Posterior cingulate gyrus (tissue), 11 donors: ENCODE results near the gene ST6GALNAC3.

Experiments used
- DNase-seq, 10 donors: peaks; one replicate each; pipeline versions ENCODE4 v3.0.0 to v3.0.0-alpha.2; 2020 to 2021; ENCODE audit warnings: mixed read lengths in 3 of 10
- intact Hi-C: fragments of 100-400 bp; cut with DNase I; formaldehyde crosslinking; loops from one replicate; pipeline ENCODE4 v1.15.1; 2023

Gene ST6GALNAC3

GRCh38 chr1:76474922-76475321, 400.4 kb downstream of the ST6GALNAC3 start:
- intact Hi-C loops = no loop called here
- DNase-seq = peak in 1 of 10 donors; percentile 17

- intact Hi-C loops = no loop called here
- no peak for DNase-seq
These were observed 402.6 kb downstream of the ST6GALNAC3 start for GRCh38 chr1:76477156-76477555.

- intact Hi-C loops = no loop called here
- DNase-seq = no peak
These were observed 406.3 kb downstream of the ST6GALNAC3 start for GRCh38 chr1:76480827-76481226.

GRCh38 chr1:76481672-76482071, 407.1 kb downstream of the ST6GALNAC3 start:
- no peak for DNase-seq
- intact Hi-C loops = no loop called here

GRCh38 chr1:76482272-76482671, 407.7 kb downstream of the ST6GALNAC3 start:
- intact Hi-C loops = no loop called here
- DNase-seq = no peak

- DNase-seq = no peak
- intact Hi-C loops = no loop called here
These were observed 417.2 kb downstream of the ST6GALNAC3 start for GRCh38 chr1:76491737-76492136.

GRCh38 chr1:76492752-76493430, 418.3 kb downstream of the ST6GALNAC3 start:
- intact Hi-C loops = no loop called here
- no peak for DNase-seq

- DNase-seq = no peak
- intact Hi-C loops = no loop called here
These were observed 420.3 kb downstream of the ST6GALNAC3 start for GRCh38 chr1:76494807-76495206.

- intact Hi-C loops = no loop called here
- no peak for DNase-seq
These were observed 422.3 kb downstream of the ST6GALNAC3 start for GRCh38 chr1:76496871-76497270.

GRCh38 chr1:76500116-76500515, 425.6 kb downstream of the ST6GALNAC3 start:
- intact Hi-C loops = no loop called here
- no peak for DNase-seq

- intact Hi-C loops = no loop called here
- no peak for DNase-seq
These were observed 426.6 kb downstream of the ST6GALNAC3 start for GRCh38 chr1:76501136-76501535.

GRCh38 chr1:76501586-76502219, 427.2 kb downstream of the ST6GALNAC3 start:
- intact Hi-C loops = no loop called here
- no peak for DNase-seq

GRCh38 chr1:76503100-76503499, 428.6 kb downstream of the ST6GALNAC3 start:
- DNase-seq = peak in 5 of 10 donors; percentile 7 to 76 (median 62)
- intact Hi-C loops = no loop called here

- no peak for DNase-seq
- intact Hi-C loops = no loop called here
These were observed 429.2 kb downstream of the ST6GALNAC3 start for GRCh38 chr1:76503736-76504135.

GRCh38 chr1:76507376-76507775, 432.8 kb downstream of the ST6GALNAC3 start:
- DNase-seq = no peak
- intact Hi-C loops = no loop called here

GRCh38 chr1:76508871-76509270, 434.3 kb downstream of the ST6GALNAC3 start:
- DNase-seq = no peak
- intact Hi-C loops = no loop called here

GRCh38 chr1:76510672-76511557, 436.4 kb downstream of the ST6GALNAC3 start:
- no peak for DNase-seq
- intact Hi-C loops = no loop called here

GRCh38 chr1:76511558-76512179, 437.1 kb downstream of the ST6GALNAC3 start:
- intact Hi-C loops = no loop called here
- no peak for DNase-seq

GRCh38 chr1:76530953-76531352, 456.4 kb downstream of the ST6GALNAC3 start:
- intact Hi-C loops = no loop called here
- no peak for DNase-seq

- intact Hi-C loops = no loop called here
- DNase-seq = no peak
These were observed 467.1 kb downstream of the ST6GALNAC3 start for GRCh38 chr1:76541618-76542017.

GRCh38 chr1:76542359-76542758, 467.8 kb downstream of the ST6GALNAC3 start:
- no peak for DNase-seq
- intact Hi-C loops = no loop called here
